Glomerular endothelial cell (primary cell): Measurements from ENCODE around the gene AFF3. TPM values are rescaled to one million over a fixed set of nuclear protein-coding genes. Genes with fewer than 3 reads are reported as not detected.

Source experiments
- DNase-seq: peaks from one replicate; pipeline ENCODE4 v3.0.0-alpha.2; 2011; ENCODE audit warnings: low read depth, low spot score; ENCODE audit errors: extremely low read depth
- total RNA-seq: library from RNA; depleted of rRNA; stranded (reverse); fragments of >200 nt; gene quantifications from 2 replicates; pipeline ENCODE4 v1.2.3, GENCODE V29; 2015

The AFF3 gene
- total RNA-seq, 1 donor from 2014 or later: 4.6 TPM

DNA sequence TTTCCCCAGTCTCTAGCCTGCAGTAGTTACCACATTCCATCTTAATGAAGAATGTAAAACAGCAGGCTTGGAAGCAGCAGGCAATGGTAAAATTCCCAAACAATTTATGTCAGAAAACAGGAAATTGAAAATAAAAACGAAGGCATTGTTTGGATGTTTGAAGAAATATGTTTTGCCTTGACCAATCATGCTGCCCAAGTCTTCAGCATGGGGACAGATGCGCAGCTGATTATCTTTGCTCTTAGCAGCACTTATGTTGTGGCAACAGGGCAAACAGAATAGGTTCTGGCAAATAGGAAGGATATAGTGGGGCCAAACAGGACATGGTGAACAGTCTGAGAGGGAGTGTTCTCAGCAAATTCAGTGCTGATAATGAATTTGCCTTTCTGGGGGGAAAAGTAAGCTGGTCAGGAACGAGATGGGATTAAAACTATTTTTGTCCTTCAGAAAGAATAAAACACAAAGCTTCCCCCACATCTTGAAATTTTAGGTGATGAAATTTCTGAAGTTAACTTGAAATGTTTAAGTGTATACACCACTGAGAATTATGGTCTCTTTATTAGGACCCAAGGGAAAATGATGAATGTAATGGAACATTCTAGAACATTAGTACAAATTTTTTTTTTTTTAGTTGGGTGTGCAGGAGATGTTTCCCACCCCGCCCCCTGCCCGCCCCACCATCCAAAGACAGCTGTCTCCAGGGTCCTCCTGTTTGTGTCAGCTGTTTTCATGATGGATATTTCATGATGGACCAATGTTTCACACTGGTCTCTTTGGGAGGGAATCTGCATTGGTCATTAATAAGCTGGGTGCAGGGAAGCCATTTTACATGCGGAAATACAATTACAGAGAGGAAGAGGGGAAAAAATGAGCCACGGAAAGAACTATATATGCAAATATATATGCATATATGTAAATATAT, 413.0 kb downstream of the AFF3 start:
- DNase-seq: no peak

DNA sequence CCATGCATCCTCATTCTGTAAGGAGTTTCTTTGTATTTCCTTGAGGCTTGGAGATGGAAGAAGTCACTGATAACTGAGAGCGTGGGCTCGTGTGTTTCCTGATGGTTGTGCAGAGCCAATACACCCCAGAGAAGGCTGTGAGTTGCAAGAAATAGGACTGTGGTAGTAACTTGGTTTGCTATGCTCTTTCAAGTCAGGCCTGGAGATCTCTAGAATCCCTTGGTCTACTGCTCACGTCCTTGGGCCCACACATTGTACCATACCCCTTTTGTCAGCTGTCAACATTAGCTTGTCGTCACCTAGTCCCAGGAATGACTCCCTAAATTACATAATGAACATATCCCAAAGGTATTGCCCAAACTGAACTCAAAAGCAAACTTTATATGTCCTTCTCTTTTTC, 414.2 kb downstream of the AFF3 start:
- DNase-seq: no peak

DNA sequence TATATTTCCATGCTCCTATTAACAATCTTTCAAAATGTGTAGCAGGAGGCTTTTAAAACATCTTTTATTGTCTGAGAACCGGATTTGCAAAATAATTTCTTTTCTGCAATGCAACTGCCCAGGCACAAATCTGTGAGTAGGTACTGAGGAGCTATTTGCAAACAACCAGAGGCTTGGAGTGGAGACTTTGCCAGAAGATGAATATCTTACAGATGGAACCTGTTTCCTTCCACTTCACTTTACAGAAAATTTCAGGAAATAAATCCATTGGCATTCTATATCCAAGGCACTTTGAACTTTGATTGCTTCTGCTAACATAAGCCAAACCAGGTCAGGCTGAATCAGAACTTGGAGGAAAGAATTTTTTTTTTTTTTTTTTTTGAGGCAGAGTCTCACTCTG, 415.2 kb downstream of the AFF3 start:
- DNase-seq: no peak

DNA sequence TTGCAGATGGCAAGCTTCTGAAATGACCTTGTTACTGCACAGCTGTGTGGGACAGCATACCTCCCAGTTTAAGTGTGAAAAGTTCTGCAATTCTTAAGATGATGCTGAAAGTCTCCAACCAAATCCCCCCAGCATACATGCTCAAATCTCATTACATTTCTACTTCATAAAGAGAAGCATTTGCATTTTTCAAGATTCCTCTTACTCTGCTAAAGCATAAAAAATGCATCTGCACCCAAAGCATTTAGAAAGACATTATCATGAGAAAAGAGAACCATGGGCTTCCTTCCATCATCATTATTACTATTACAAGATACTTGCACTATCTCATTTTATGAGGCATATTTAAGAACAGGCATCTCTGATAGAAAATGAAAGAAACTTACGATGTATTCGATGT, 415.7 kb downstream of the AFF3 start:
- DNase-seq: no peak

DNA sequence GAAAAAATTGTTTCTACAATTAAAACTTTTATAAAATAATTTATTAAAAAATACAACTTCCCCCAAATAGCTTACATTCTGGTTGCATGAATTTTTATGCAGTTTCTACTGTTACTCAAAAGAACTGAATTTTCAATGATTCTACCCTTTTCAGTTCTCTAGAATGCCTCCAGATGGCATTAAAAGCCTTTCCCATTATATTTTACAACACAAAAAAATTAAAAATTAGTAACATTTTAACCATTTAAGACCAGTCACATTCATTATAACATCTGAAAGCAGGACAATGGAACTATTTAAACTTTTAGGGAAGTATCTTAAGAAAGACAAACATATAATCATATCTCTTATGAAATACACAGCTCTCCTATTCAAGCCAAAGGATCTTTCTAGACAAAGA, 416.6 kb downstream of the AFF3 start:
- DNase-seq: no peak

DNA sequence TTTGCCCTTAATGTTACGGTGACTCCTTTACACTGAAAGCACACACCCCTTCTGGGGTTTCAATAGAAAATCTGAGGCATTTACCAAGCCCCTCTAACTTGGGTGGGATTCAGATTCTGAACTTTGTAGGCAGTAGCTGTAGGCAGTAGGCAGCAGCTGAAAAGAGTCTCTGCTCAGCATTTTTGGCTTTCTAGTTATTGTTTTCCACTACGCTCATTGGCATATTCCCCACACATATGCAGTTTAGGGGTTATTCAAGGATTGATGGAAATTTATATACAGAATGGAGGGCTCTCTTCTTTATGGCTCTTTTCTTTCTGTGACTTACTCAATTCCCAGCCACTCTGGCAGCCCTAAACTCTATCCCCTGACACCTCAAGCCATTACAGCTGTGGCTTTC, 419.9 kb downstream of the AFF3 start:
- no peak for DNase-seq

DNA sequence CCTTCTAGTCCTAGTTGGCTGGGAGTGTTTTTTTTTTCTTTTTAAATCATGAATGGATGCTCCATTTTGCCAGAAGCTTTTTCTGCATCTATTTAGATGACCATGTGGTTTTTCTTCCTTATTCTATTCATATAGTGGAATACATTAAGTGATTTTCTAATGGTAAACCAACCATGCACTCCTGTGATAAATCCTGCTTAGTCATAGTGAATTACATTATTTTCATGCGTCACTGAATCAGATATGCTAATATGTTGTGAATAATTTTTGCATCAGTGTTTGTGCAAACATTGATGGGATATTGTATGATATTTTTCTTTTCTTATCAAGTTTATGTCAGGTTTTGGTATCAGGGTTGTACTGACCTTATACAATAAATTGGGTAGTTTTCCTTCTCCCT, 423.3 kb downstream of the AFF3 start:
- DNase-seq: no peak

DNA sequence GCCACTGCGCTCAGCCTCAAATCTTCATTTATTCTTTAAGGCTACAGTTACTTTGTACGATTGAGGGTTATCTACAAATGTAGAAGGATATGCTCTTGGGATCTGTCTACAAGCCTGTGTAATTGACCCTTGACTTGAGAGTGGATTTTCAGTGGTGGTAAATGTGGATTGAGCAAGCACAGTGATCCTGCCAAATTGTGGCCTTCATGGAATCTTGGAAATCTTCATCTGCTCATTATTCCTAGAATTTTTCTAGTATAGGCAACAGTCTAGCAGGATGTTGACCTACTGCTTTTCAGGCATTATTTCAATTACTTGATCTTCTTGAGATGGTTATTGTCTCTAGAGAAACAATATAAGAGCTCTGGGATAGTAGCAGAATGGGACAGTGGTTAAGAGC, 426.4 kb downstream of the AFF3 start:
- no peak for DNase-seq

DNA sequence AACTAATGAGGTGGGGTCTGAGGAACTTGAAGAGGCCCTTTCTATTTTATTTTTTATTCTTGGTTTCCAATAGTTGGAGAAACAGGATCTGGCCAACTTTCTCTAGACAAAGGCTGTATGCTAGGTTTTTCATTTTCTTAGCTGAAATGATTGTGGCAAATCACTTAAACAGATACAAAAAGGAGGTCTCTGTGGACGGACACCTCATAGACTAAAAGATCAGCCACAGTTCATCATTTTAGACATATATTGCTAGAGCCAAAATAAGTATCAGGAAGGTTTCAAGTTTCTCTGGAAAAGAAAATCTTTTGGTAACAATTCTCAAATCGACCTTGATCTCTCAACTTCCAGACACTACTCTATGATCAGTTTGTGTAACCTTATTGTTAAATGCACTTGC, 428.0 kb downstream of the AFF3 start:
- no peak for DNase-seq

DNA sequence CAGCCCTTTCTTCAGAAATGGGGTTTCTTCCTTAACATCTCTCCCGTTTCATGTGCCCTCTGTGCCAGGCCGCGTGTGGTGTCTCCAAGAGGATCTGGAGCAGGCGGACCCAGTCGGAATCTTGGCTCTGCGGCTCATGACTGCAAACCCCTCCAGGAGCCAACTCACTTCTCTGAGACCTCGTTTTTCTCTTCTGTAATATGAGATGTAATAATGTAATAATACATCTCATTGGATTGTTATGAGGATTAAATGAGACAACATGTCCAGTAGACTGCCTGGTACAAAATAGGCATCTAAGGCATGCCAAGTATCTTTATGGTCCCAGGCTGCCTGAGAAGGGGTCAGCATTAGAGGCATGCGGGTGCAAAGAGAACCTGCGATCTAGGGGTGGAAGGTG, 431.2 kb downstream of the AFF3 start:
- DNase-seq: no peak

DNA sequence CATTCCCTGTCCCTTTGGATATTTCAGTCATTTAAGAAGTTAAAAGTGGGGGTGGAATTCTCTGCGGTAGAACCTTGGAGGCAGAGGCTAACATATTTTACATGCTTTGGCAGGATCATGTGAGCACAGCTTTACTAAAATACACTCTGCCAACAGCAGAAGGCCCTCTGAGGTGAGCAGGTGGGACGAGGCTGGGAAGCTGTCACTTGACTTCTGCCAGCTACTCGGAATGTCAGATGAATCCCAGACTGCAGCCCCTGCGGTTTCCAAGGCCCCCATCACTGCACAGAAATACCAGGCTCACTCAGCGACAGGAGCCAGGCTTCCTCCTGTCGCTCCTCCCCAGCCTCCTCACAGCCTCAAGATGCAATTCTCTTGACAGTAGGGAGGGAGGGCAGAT, 431.7 kb downstream of the AFF3 start:
- DNase-seq: no peak

DNA sequence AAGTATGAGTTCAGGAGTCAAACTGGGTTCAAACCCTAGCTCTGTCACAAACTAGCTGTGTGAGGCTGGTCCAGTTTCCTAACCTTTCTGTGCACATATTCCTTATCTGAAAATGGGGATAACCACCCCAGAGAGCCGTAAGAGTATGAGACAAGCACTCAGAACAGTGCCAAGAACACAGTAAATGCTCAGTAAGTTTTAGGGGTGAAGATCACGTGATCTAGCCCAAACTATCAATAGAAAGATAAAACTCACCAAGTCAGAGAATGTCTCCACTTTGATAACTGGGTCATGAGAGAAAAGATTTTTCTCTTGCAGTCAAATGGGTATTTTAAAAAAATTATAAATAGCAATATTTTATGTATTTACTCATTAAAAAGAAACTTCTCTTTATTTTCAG, 433.2 kb downstream of the AFF3 start:
- DNase-seq: no peak

DNA sequence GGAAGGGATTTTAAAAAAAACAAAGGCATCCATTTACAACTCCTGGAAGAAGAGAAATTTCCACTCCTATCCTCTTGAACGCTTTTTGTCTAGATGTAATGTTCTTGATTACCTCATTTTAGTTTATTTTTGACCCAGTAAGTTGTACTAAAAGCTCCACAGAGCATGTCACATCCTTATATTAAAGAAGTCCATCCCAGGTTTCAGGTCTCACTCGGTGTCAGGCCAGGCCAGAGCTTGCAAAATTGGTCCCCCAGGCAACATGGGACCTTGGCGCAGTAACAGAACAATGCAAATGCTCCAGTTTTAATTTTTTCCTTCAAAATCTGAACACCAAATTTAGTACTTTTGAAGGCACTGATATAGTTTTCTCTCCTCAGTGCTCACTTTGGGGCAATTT, 434.2 kb downstream of the AFF3 start:
- DNase-seq: no peak

DNA sequence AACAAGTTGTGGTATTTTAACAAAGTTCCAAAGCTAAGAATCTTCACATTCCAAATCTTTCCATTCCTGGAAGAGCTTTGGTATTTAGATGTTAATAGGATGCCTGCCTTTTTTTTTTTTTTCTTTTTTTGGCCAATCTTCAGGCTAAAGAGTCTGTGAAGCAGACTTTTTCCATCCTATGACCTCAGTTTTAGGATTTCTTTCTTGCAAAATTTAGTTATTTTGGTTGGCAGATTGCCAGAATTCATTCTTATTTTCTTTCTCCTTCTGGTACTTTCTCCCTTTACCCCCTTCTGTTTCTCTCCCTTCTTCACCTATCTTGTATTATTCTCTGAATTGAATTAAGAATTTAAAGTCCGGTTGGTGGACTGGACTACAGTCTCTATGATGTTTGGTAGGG, 434.8 kb downstream of the AFF3 start:
- DNase-seq: no peak

DNA sequence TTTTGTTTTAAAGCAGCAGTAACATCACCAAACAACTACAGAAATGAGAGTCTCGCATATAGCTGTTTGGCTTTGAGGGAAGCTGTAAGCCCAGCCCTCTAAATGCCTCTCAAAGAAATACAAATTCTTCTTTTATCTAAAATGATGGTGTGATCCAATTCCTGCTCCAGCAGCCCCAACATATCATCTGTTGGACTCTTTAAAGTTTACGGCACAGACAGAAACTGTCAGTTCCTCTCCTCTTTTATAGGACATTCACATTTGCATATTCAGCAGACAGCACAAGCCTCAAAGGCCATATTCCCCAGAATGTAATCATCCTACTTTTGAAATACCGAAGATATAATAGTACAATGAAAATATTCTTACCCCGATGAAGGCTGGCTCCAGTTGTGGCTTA, 435.7 kb downstream of the AFF3 start:
- DNase-seq: no peak

DNA sequence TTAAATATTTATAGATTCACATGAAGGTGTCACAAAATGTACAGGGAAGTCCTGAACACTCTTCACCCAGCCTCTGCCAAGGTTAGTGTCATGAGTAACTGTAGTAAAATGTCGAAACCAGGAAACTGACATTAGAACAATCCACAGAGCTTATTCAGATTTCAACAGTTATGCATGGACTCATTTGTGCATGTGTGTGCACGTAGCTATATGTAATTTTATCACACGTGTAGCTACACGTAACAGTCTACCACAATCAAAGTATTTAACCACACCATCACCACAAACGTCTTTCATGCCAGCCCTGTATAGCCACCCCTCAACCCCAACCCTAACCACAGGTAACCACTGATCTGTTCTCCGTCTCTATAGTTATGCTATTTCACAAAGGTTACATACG, 440.9 kb downstream of the AFF3 start:
- DNase-seq: no peak

DNA sequence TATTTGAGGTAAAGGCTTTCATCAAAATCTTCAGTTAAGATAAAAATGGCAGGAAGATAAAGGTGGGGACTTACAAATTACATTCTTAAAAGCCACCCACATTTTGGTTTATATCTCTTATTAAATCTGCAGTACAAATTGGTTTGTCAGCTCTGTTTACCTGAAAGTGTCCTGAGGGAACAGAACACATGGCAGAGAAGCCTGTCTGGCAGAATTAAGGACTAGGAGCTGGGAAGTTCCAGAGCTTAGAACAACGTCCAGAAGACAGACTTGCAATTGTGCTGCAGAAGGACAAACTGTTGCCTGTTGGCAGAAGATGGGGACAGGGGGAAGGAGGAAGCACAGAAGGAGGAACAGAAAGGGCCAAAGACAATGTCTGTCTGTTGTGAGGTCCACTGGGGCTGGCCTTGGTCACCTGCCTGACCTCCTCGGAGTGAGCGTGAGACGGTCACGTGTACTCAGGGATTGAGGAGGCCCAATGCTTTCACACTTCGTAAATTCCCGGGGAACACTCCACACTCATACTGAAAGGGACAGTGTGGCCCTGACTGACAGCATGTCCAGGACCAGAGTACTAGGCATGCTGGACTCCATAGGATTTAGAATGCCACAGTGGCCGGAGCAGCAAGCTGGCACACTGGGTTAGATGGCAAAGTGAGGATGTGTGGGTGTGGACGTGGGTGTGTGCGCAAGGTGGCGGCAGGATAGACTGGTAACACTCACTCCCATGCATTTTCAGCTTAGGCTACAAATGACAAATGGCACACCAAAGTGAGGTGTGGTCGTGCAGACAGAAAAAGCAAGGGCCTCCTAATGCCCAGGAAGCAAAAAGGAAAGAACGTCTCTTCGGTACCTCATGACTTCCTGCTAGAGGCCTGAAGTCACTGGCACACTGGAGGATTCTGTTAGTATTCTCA, 441.6 kb downstream of the AFF3 start:
- no peak for DNase-seq

DNA sequence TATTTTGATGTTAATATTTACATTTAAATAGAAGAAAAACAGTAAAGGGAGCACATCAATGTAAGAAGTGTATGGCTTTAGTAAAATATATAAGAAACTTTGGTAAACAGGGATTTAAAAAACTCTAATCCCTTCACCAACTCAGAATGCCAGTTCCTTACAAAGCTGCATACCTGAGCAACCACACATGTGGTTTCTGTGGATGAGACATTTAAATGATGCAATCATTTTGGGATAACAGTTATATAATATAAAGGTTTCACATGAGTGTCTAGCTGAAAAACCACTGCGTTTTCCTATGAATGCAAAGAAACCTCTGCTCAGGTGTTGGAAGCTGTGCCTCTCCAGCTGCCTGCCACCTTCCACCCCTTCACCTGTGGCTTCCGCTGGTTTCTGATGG, 443.5 kb downstream of the AFF3 start:
- DNase-seq: no peak

DNA sequence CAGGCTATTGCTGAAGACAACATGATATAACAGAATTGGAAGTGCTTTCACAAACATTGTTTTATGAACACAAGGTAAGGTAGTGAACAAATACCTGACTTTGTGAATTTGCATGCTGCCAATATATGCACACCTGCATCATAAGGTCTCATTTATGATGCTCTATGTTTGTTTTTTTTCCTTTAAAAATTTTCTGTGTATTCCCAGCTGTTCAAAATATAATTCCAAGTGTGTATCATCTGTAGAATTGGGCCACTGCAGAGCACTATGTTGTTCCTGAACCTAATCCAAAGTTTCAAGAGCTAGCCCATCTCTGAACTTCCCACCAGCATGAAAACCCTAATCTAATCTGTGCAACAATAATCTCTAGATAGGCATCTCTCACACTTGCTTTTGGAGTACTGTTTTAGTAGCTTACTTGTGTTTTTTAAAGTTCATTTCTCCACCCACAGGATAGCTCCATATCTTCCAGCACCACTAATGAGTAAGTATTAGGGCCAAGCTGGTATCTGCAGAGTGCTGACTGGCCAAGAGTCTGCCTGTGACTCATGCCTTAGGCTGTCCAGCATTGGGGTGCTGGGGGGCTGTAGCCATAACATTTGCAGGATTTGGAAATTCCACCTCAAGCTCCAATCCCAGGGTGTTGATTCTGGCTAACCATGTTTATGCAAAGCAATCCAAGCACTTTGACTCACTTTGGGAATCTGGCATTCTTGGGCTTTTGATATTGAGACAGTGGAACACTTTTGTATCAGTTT, 444.4 kb downstream of the AFF3 start:
- DNase-seq: no peak

DNA sequence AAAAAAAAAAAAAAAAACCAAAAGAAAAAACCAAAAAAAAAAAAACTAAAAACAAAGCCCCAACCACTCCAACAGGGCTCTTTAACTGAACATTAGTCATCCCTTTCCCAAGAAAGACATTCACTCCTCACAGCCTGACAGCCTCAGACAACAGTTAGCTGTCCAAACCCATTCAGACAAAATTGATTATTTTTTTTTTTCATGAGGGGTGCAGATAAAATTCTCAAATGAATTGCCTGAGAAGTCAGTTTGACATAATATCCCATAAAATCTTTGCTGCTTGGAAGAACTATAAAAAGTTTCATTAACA, 446.5 kb downstream of the AFF3 start:
- DNase-seq: no peak
